GM18519 (cell line): ENCODE data around the gene PRLH.

Experiments
- ATAC-seq: cut with Tn5 transposase; IDR thresholded peaks from one replicate; pipeline ENCODE4 v1.9.1; 2021; ENCODE audit warnings: mild to moderate bottlenecking, moderate library complexity; ENCODE audit not compliant: unreplicated experiment, low FRiP score

Gene PRLH, protein sequence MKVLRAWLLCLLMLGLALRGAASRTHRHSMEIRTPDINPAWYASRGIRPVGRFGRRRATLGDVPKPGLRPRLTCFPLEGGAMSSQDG

GRCh38 chr2:237566401-237567235, at the start of gene PRLH:
PRLH (plus strand) TSS chr2:237566574; CDS start chr2:237566574, 0 bp downstream.
- no peak for ATAC-seq

DNA sequence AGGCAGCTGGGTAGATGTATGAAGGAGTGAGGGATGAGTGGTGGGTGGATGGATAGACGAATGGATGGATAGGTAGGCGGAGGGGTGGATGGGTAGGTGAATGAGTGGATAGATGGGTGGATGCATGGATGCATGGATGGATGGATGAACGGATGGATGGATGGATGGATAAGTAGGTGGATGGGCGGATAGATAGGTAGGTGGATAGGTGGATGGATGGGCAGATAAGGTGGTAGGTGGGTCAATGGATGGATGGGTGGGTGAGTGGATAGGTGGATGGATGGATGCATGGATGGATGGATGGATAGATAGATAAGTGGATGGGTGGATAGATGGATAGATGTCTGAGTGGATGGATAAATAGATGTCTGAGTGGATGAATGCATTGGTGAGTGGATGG, 49.2 kb upstream of the PRLH start:
- ATAC-seq, result no peak

GRCh38 chr2:237517990-237518389, 48.4 kb upstream of the PRLH start:
- ATAC-seq, result no peak

DNA sequence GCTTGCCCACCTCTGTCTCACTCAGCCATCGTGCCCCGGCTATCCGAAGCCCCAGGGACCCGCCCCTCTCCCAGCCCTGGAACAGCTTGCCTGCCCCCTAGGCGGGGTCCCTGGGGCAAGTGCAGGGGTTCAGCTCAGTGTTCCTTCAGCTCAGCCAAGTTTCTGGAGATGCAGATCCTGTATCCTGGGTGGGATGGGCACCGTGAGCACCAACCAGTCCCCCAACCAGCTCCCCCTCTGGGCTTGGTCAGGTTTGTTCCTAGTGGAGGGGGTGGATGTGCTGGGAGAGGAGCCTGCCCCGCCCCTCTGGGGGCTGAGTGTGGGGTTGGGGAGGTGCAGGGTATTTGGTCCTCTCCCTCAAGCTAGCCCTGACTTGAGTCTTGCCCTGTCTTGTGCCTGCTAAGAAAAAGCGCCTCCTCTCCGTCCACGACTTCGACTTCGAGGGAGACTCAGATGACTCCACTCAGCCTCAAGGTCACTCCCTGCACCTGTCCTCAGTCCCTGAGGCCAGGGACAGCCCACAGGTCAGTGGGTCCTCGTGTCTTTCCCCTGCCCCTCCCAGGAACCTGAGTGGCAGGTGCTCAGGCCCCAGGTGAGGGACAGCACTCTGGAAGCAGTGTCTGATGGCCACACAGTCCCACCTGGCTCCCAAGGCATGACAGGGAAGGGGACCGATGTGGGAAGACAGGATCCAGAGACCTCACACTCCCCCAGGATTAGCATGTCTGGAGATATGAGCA, 46.7 kb upstream of the PRLH start:
- ATAC-seq, result no peak

- no peak for ATAC-seq
Measured at GRCh38 chr2:237520290-237520689, 46.1 kb upstream of the PRLH start.

- no peak for ATAC-seq
Measured at GRCh38 chr2:237524631-237525030, 41.7 kb upstream of the PRLH start.

- no peak for ATAC-seq
Measured at GRCh38 chr2:237525559-237526157, 40.7 kb upstream of the PRLH start.

GRCh38 chr2:237527233-237527632, 39.1 kb upstream of the PRLH start:
- no peak for ATAC-seq

GRCh38 chr2:237527766-237528165, 38.6 kb upstream of the PRLH start:
- no peak for ATAC-seq

DNA sequence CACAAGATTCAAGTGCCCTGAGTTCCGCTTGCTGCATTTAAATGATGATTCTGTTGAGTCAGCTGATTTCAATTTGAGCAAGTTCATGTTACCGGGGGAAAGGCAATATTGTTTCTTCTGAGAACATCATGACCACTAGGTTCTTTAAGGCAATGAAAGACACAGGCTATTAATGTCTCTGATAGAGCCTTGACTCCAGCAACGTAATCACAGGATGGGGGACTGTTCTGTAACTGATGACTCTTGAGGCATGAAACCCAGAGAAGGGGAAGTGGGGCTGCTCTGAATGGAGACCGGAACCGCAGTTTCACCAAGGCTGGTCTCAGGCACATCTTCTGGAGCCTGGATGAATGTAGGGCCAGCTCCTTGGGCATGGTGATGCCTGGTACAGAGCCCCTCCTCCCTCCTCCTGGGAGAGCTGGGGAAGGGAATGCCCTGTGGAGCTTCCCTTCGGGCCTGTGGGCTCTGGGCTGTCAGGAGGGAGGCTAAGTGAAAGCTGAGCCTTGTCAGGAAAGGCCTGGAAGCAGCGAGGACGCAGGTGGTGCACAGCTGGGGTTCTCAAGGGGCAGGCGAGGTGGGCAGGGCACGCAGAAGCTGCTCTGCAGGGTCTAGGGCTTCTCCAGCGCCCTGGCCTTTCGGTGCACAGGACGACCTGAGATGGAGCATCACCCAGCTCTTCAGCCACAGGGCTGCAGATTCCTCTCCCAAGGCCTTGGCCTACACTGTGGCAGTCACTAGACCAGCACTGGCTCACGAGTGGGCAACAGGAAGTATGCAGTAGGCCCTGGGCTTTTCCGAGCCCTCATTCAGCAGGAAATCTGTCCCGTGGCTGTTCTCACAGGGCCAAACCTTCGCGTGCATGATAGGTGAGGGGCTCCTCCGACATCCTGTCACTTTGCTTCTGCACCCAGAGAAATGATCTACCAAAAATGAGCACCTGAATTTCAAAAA, 36.6 kb upstream of the PRLH start:
- ATAC-seq, result peak; percentile 75

DNA sequence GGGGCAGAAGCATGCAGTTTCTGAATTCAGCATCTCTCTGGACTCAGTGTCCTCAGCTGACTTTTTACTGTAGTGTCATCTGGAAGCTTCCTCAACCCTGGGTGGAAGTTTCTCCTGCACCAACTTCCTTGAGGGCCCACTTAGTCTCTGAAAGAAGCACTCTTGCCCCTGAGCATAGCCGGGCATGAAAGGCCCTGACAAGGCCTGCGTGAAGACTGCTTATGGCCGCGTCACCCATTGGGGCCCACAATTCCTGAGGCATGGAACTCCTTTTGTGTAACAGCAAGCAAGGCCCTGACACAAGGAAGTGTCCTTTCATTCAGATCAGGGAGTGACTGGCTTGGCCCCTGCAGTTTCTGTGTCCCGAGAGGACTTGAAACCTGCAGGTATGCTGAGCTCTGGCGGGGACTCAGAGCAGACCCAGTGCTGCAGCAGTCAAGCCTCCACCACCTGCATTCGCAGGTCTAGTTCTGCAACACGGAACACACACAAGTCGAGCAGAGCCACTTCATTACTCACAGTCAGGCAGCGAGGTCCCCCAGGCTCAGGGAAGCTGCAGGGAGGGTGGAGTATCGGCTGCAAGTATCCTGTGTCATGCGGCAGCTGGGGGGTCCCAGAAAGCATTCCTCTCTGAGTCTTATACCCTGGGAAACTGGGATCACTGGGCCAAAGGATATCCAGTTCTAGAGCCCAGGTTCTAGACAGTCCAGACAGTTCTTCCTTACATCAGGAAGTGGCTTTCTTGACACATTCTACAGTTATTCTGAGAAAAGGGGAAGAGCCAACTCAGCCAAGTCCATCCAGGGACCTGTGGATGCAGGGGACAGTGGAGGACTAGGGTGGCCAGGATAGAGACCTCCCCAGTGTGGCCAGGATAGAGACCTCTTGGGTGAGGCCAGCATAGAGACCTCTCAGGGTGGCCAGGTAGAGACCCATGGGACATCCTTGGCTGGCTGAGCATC, 35.6 kb upstream of the PRLH start:
- ATAC-seq, result no peak

GRCh38 chr2:237532160-237532559, 34.2 kb upstream of the PRLH start:
- no peak for ATAC-seq

DNA sequence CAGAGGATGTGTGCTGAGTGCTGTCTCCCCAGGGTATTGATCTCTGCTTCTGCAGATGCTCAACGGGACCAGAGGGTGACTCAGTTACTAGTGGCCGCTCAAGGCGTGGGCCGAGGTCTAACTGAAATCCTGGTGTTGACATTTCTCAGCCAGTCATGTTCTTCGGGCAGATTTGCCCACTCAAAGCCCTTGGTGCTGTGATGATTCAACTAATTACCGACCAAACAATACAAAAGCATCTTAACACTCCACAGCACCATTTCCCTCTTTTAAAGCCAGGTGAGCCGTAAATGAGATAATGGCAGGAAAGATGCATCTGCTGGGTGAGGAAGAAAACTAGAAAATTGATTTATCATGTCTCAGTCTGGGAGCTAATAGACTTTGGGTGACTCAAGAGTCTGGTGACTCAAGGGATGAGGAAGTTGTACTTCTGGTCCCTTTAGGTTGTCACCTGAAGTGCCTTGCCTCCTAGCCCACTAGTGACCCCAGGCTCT, 32.7 kb upstream of the PRLH start:
- ATAC-seq, result no peak

DNA sequence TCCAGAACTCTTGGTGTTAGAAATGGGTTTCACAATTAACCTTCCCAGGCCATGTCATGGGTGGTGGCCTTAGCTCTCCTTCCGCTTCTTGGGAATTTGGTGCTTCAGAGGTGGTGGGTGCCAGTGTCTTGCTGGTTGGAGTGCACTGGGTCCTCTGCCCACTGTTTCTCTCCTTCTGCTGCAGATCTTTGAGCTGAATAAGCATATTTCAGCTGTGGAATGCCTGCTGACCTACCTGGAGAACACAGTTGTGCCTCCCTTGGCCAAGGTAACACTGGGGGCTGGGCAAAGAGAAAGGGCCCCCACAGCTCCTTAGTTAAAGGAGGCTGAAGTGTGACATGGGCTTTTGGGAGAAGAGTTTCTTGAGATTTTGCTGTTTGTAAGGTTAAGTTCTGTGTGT, 32.0 kb upstream of the PRLH start:
- ATAC-seq, result no peak

DNA sequence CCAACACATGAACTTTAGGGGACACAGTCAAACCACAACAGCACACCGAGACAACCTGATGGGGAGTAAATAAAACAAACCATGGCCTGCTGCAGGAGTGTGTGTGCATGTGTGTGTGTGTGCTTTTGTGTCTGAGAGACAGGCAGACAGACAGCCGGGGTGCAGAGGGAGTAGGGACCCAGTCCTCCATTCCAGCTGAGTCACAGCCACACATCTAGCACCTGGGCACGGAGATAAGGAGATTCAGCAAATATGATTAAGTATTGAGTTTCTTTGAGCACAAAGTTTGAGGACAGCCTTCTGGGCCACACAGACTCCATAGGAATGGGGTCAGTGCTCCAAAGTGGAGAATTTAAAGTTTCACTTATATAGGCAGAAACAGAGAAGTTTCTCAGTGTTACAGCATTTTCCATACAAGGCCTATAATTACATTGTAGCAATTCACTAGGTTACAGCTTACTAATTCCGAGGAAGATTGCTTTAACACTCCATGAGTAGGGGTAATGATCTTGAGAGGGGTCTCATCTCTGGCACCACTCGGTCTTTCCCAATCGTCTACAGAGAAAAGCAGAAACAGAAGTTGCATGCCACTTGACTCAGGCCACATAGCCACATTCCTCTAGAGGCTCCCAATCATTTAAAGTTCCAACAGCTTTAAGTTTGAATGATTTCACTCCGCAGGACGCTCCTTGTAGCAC, 30.8 kb upstream of the PRLH start:
- no peak for ATAC-seq

GRCh38 chr2:237536083-237536415, 30.3 kb upstream of the PRLH start:
- no peak for ATAC-seq

- ATAC-seq, result no peak
Measured at GRCh38 chr2:237536617-237537016, 29.8 kb upstream of the PRLH start.

DNA sequence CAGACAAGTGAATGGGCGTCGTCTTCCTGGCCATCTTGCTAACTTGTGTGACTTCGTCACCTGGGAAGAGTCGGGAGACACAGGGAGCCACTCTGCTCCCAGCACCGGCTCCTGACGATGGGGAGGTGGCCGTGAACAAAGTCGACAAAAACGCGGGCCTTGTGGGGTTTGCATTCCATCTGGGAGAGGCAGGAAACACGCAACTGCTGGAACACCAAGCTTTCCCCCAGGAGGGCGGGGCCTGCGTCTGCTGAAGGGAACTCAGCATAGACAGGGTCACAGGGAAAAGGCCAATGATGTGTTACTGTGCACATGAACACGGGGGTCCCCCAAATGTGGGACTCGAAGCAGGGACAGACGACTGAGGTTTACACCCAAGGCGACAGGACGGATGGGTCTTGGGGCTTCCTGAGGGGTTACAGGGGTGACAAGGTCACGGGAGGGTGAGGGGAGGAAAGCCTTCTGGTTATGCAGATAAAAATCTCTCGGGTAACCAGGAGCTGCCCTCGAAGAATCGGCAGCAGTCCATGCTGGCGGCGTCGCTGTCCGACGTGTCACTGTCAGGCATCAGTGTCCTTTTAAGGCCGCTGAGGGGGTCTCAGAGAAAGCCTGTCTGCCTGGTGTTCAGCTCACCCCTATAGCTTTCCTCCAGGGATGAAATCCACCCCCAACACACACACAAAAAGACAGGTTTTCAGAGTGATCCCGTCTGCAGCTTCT, 28.2 kb upstream of the PRLH start:
- ATAC-seq, result no peak
